ENCODE data around the gene DPCD. TPM values are rescaled to one million over a fixed set of nuclear protein-coding genes. Genes with fewer than 3 reads are reported as not detected.

Gene DPCD
- total RNA-seq, 2 donors from 2014 or later, result 23.9 to 66.1 TPM

GRCh38 chr10:101561068-101561915 lies 26.8 kb upstream of the DPCD start:
- Histone ChIP-seq H3K9me3 (no peaks in the 10 kb centered on the region), H3K4me1 (replicated peaks) (no peaks in the 10 kb centered on the region), H3K4me3 (no peak overlapping the region), H3K27ac (no peak overlapping the region), H3K27me3 (replicated peaks; ENCODE audit: insufficient read depth) (peaks cover 5% of the 10 kb centered on the region), H3K36me3 (no peaks in the 10 kb centered on the region)
- no peak for DNase-seq (ENCODE audit: low spot score)
- intact Hi-C loops (cut with DNase I), result loop anchor here (10.0 kb wide), 2 partner anchors 96 to 266 kb away; no protein-coding TSS in a partner anchor
- WGBS, result 67% methylated on average over 14 of the region's 15 CpGs
- TF ChIP-seq CTCF (IDR thresholded peaks at IDR 0.05), result no peak
- no peak for TF ChIP-seq POLR2AphosphoS5 (IDR thresholded peaks at IDR 0.05)
- TF ChIP-seq POLR2A (IDR thresholded peaks at IDR 0.05), result no peak

GRCh38 chr10:101562231-101562630 lies 25.9 kb upstream of the DPCD start:
- Histone ChIP-seq H3K27me3 (replicated peaks; ENCODE audit: insufficient read depth) (peaks cover 10% of the 10 kb centered on the region), H3K4me1 (replicated peaks) (no peaks in the 10 kb centered on the region), H3K27ac (no peak overlapping the region), H3K36me3 (no peaks in the 10 kb centered on the region), H3K9me3 (no peaks in the 10 kb centered on the region), H3K4me3 (no peak overlapping the region)
- DNase-seq (ENCODE audit: low spot score), result no peak
- TF ChIP-seq CTCF (IDR thresholded peaks at IDR 0.05) (no peak), POLR2A (IDR thresholded peaks at IDR 0.05) (no peak), POLR2AphosphoS5 (IDR thresholded peaks at IDR 0.05) (no peak)
- 96% methylated on average over 5 of the region's 5 CpGs for WGBS
- intact Hi-C loops (cut with DNase I), result loop anchor here (10.0 kb wide), 2 partner anchors 97 to 267 kb away; no protein-coding TSS in a partner anchor

GRCh38 chr10:101563007-101563406 lies 25.1 kb upstream of the DPCD start:
- intact Hi-C loops (cut with DNase I), result loop anchor here (10.0 kb wide), 2 partner anchors 98 to 268 kb away; no protein-coding TSS in a partner anchor
- H3K9me3 ChIP-seq, result no peaks in the 10 kb centered on the region
- 70% methylated on average over 3 of the region's 3 CpGs for WGBS
- peaks cover 10% of the 10 kb centered on the region for H3K27me3 ChIP-seq (replicated peaks; ENCODE audit: insufficient read depth)
- H3K4me1 ChIP-seq (replicated peaks), result no peaks in the 10 kb centered on the region
- TF ChIP-seq CTCF (IDR thresholded peaks at IDR 0.05), result no peak
- TF ChIP-seq POLR2A (IDR thresholded peaks at IDR 0.05), result no peak
- no peak for TF ChIP-seq POLR2AphosphoS5 (IDR thresholded peaks at IDR 0.05)
- H3K27ac ChIP-seq, result no peak overlapping the region
- no peak overlapping the region for H3K4me3 ChIP-seq
- no peak for DNase-seq (ENCODE audit: low spot score)
- H3K36me3 ChIP-seq, result no peaks in the 10 kb centered on the region

GRCh38 chr10:101563497-101564040 lies 24.6 kb upstream of the DPCD start:
- WGBS, result 48% methylated on average over 11 of the region's 11 CpGs
- H3K27me3 ChIP-seq (replicated peaks; ENCODE audit: insufficient read depth), result peaks cover 10% of the 10 kb centered on the region
- TF ChIP-seq CTCF (IDR thresholded peaks at IDR 0.05), result no peak
- TF ChIP-seq POLR2AphosphoS5 (IDR thresholded peaks at IDR 0.05), result no peak
- TF ChIP-seq POLR2A (IDR thresholded peaks at IDR 0.05), result no peak

More at GRCh38 chr10:101563497-101564040, 24.6 kb upstream of the DPCD start:
- Histone ChIP-seq H3K27ac (no peak overlapping the region), H3K4me3 (no peak overlapping the region), H3K4me1 (replicated peaks) (no peaks in the 10 kb centered on the region), H3K9me3 (no peaks in the 10 kb centered on the region), H3K36me3 (no peaks in the 10 kb centered on the region)
- no peak for DNase-seq (ENCODE audit: low spot score)
- intact Hi-C loops (cut with DNase I), result loop anchor here (10.0 kb wide), 2 partner anchors 99 to 269 kb away; no protein-coding TSS in a partner anchor
